PC-3 (cell line): ENCODE data around the gene MLST8.

Experiments
- CTCF ChIP-seq: fragments of 300-600 bp; sonication (generic); conservative IDR thresholded peaks from 2 replicates; pipeline ENCODE4 v1.5.1; 2017; ENCODE audit warnings: antibody characterized with exemption, low read depth, mild to moderate bottlenecking, low read length
- EZH2 ChIP-seq: fragments of 300-600 bp; sonication (generic); IDR thresholded peaks from one replicate; pipeline ENCODE4 v1.6.1; 2017; ENCODE audit warnings: antibody characterized with exemption, mild to moderate bottlenecking, low read length; ENCODE audit not compliant: unreplicated experiment

GRCh38 chr16:2242598-2242997, 37.3 kb downstream of the MLST8 start:
- no peak for TF ChIP-seq CTCF
- TF ChIP-seq EZH2 = no peak
